Left ventricle myocardium inferior (tissue), 1 donor: ENCODE data around the gene POU2F3. TPM values are rescaled to one million over a fixed set of nuclear protein-coding genes. Genes with fewer than 3 reads are reported as not detected.

Experiments
- DNase-seq: peaks from one replicate; pipeline ENCODE4 v3.0.0-alpha.2; 2020
- H3K27ac ChIP-seq: fragments of 200-600 bp; replicated peaks from 2 replicates; pipeline ENCODE4 v1.8.0; 2021
- H3K27me3 ChIP-seq: fragments of 200-600 bp; 2 replicates; pipeline ENCODE4 v1.8.0; 2021; ENCODE audit warnings: low read depth
- H3K36me3 ChIP-seq: fragments of 200-600 bp; 2 replicates; pipeline ENCODE4 v1.8.0; 2021
- H3K4me1 ChIP-seq: fragments of 200-600 bp; 2 replicates; pipeline ENCODE4 v1.8.0; 2021
- H3K4me3 ChIP-seq: fragments of 200-600 bp; 2 replicates; pipeline ENCODE4 v1.8.0; 2021; ENCODE audit warnings: mild to moderate bottlenecking, moderate library complexity
- H3K9me3 ChIP-seq: fragments of 200-600 bp; replicated peaks from 2 replicates; pipeline ENCODE4 v1.8.0; 2021
- intact Hi-C: fragments of 100-400 bp; cut with micrococcal nuclease; formaldehyde crosslinking; loops from one replicate; pipeline ENCODE4 v1.11.0; 2022
- total RNA-seq: library from RNA; stranded (reverse); fragmentation: NEBNext Ultra II Directional; extraction: Animal tissue kit (Norgen Biotek cat#: 25700); gene quantifications from one replicate; pipeline ENCODE4 v1.2.1, GENCODE V29; 2021
- TF ChIP-seq, protein P1 (sequence below): fragments of 200-600 bp; IDR thresholded peaks from 2 replicates; pipeline ENCODE4 v1.8.0; 2021; ENCODE audit warnings: antibody characterized with exemption, mild to moderate bottlenecking, borderline replicate concordance
- donor health status: DM: no; HTN: yes; CAD: no; lungs with severe emphysema.

The POU2F3 gene
- total RNA-seq, 1 donor from 2014 or later: not detected

- no peak overlapping the region for H3K4me3 ChIP-seq
- H3K4me1 ChIP-seq: peaks cover 17% of the 10 kb centered on the region
- H3K27me3 ChIP-seq: peaks cover 4% of the 10 kb centered on the region
- no peak overlapping the region for H3K27ac ChIP-seq
- H3K9me3 ChIP-seq: no peaks in the 10 kb centered on the region
- H3K36me3 ChIP-seq: no peaks in the 10 kb centered on the region
- DNase-seq: no peak
- intact Hi-C loops: no loop called here
- TF ChIP-seq, protein P1, sequence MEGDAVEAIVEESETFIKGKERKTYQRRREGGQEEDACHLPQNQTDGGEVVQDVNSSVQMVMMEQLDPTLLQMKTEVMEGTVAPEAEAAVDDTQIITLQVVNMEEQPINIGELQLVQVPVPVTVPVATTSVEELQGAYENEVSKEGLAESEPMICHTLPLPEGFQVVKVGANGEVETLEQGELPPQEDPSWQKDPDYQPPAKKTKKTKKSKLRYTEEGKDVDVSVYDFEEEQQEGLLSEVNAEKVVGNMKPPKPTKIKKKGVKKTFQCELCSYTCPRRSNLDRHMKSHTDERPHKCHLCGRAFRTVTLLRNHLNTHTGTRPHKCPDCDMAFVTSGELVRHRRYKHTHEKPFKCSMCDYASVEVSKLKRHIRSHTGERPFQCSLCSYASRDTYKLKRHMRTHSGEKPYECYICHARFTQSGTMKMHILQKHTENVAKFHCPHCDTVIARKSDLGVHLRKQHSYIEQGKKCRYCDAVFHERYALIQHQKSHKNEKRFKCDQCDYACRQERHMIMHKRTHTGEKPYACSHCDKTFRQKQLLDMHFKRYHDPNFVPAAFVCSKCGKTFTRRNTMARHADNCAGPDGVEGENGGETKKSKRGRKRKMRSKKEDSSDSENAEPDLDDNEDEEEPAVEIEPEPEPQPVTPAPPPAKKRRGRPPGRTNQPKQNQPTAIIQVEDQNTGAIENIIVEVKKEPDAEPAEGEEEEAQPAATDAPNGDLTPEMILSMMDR: no peak
Measured at GRCh38 chr11:120283124-120283523, 43.2 kb downstream of the POU2F3 start.

DNA sequence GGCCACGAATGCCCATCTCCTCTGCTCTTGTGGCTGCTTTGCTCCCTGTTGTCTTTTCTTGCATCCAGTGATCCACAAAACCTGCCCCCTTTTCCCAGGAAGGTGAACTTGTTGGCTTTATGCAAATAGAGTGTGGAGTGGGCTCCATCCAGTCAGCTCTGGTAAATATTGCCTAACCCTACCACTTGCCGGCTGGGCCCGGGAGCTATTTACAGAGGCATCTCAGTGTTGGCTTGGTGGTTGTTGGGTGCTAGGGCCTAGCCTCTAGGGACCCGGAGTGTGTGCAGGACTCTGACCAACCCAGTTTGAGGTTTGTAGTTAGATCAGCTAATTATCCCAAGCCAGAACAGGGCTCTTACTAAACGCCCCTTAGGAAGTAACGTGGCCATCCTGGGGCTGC lies 44.3 kb downstream of the POU2F3 start:
- Histone ChIP-seq H3K9me3 (no peaks in the 10 kb centered on the region), H3K27ac (no peak overlapping the region), H3K4me3 (no peak overlapping the region), H3K4me1 (peaks cover 17% of the 10 kb centered on the region), H3K36me3 (no peaks in the 10 kb centered on the region), H3K27me3 (peaks cover 4% of the 10 kb centered on the region)
- DNase-seq: no peak
- TF ChIP-seq, protein P1: no peak
- intact Hi-C loops: no loop called here

GRCh38 chr11:120285256-120285655 lies 45.3 kb downstream of the POU2F3 start:
- H3K27me3 ChIP-seq: peaks cover 4% of the 10 kb centered on the region
- intact Hi-C loops: no loop called here
- H3K4me3 ChIP-seq: no peak overlapping the region
- H3K27ac ChIP-seq: no peak overlapping the region
- TF ChIP-seq, protein P1: no peak
- no peaks in the 10 kb centered on the region for H3K36me3 ChIP-seq
- H3K9me3 ChIP-seq: no peaks in the 10 kb centered on the region
- H3K4me1 ChIP-seq: peaks cover 16% of the 10 kb centered on the region
- no peak for DNase-seq

DNA sequence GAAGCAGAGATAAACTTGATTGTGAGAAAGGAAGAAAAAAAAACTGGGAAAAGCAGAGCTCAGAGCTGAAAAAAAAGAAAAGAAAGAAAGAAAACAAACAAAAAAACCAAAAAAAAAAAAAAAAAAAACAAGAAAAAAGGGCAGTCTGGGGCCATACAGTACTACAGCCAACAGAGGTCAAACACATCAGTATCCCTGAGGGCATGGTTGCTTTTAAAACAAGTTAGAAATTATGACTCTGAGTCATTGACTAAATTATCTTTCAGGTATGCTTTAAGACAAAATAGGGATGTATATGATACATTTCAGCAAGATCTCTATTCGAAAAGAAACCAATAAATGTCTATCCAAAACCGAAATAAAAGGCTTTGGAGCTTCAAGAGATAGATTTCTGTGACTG lies 48.1 kb downstream of the POU2F3 start:
- Histone ChIP-seq H3K4me3 (no peak overlapping the region), H3K27me3 (peaks cover 19% of the 10 kb centered on the region), H3K9me3 (no peaks in the 10 kb centered on the region), H3K4me1 (no peaks in the 10 kb centered on the region), H3K36me3 (no peaks in the 10 kb centered on the region), H3K27ac (no peak overlapping the region)
- DNase-seq: no peak
- TF ChIP-seq, protein P1: no peak
- intact Hi-C loops: no loop called here

DNA sequence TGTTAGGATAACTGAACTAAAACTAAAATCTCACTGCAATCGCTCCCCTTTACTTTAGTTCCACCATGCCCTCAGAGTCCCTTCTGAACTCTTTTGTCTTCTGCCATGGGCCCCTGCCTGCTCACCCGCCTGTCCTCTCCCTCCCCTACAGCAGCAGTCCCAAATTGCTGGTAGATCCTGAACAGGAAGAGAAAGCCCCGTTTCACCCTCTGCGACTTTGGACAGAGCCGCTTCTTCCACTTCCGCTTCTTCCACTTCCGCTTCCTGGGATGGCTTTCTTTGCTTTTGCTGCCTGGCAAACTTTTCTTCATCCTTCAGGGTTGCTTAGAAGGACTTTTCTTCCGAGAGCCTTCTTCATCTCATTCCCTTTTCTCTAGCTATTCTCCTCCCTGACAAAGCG lies 49.5 kb downstream of the POU2F3 start:
- Histone ChIP-seq H3K9me3 (no peaks in the 10 kb centered on the region), H3K36me3 (no peaks in the 10 kb centered on the region), H3K27ac (no peak overlapping the region), H3K4me1 (no peaks in the 10 kb centered on the region), H3K27me3 (peaks cover 29% of the 10 kb centered on the region), H3K4me3 (no peak overlapping the region)
- TF ChIP-seq, protein P1: no peak
- DNase-seq: no peak
- intact Hi-C loops: no loop called here

GRCh38 chr11:120290956-120291355 lies 51.0 kb downstream of the POU2F3 start:
- TF ChIP-seq, protein P1: no peak
- no peak overlapping the region for H3K27ac ChIP-seq
- DNase-seq: no peak
- H3K36me3 ChIP-seq: no peaks in the 10 kb centered on the region
- no peaks in the 10 kb centered on the region for H3K4me1 ChIP-seq
- H3K9me3 ChIP-seq: no peaks in the 10 kb centered on the region
- intact Hi-C loops: no loop called here
- no peak overlapping the region for H3K4me3 ChIP-seq
- H3K27me3 ChIP-seq: peaks cover 43% of the 10 kb centered on the region
